ENCODE measurements around the gene GLRX5.

The GLRX5 gene

DNA sequence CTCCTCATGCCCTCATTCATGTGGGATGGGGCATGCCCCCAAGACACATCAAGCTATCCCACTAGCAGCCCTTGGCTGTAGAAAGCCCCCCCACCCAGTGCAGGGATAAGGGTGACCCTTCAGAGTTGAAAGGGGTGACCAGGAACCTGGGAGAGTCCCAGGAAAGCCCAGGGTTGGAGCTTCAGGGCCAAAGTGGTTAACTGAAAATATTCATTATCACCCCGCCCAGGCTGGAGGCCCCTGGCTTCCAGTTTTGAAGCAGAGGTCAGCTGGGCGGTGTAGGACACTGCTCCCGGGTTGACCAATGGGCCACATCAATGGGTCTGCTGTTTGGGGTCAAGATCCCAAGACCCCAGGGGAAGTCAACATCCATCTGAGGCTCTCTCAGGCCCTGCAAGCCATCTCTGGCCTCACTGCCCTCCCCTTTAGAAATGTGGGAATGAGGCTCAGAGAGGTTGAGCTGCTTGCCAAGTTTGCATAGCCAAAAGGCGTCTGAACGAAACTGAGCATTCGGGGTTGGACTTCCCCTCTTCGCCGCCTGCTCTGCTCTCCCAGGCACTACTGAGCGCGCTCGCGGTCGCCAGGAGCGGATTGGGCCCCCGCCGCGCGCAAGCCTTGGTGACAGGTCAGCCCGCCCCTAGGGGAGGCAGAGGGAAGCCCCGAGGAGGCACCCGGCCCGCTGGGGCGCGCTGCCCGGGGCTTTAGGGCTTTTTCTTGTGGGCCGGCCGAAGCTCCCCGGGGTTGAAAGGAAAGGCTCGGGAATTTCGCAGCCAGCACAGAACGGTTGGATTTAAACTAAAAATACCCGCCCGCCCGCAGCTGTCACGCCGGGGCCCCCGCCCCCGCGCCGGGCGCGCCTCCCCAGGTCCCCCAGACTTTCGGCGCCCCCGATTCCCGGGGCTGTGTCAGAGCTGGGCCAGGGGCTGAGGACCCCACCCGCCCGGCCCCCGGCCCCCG is 19.0 kb upstream of the GLRX5 start:
- Histone ChIP-seq H3K36me3 (ENCODE audit: low read depth) (peaks cover 7% of the 10 kb centered on the region; the same call in 1 of the 2 replicates), H3K4me3 (ENCODE audit: severe bottlenecking) (peak overlapping the region; percentile 52), H3K27ac (ENCODE audit: poor library complexity, severe bottlenecking) (peak overlapping the region; percentile 69), H3K9me3 (ENCODE audit: severe bottlenecking) (no peaks in the 10 kb centered on the region), H3K4me1 (ENCODE audit: insufficient read depth, poor library complexity, severe bottlenecking) (peaks cover 50% of the 10 kb centered on the region), H3K27me3 (ENCODE audit: insufficient read depth, poor library complexity, severe bottlenecking) (no peaks in the 10 kb centered on the region)
- ATAC-seq (ENCODE audit: low read depth) = peak; percentile 26
- TF ChIP-seq, protein P1, sequence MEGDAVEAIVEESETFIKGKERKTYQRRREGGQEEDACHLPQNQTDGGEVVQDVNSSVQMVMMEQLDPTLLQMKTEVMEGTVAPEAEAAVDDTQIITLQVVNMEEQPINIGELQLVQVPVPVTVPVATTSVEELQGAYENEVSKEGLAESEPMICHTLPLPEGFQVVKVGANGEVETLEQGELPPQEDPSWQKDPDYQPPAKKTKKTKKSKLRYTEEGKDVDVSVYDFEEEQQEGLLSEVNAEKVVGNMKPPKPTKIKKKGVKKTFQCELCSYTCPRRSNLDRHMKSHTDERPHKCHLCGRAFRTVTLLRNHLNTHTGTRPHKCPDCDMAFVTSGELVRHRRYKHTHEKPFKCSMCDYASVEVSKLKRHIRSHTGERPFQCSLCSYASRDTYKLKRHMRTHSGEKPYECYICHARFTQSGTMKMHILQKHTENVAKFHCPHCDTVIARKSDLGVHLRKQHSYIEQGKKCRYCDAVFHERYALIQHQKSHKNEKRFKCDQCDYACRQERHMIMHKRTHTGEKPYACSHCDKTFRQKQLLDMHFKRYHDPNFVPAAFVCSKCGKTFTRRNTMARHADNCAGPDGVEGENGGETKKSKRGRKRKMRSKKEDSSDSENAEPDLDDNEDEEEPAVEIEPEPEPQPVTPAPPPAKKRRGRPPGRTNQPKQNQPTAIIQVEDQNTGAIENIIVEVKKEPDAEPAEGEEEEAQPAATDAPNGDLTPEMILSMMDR (IDR thresholded peaks at IDR 0.05; ENCODE audit: poor library complexity, severe bottlenecking) = peak; percentile 36
- DNase-seq (ENCODE audit: low spot score) = no peak

DNA sequence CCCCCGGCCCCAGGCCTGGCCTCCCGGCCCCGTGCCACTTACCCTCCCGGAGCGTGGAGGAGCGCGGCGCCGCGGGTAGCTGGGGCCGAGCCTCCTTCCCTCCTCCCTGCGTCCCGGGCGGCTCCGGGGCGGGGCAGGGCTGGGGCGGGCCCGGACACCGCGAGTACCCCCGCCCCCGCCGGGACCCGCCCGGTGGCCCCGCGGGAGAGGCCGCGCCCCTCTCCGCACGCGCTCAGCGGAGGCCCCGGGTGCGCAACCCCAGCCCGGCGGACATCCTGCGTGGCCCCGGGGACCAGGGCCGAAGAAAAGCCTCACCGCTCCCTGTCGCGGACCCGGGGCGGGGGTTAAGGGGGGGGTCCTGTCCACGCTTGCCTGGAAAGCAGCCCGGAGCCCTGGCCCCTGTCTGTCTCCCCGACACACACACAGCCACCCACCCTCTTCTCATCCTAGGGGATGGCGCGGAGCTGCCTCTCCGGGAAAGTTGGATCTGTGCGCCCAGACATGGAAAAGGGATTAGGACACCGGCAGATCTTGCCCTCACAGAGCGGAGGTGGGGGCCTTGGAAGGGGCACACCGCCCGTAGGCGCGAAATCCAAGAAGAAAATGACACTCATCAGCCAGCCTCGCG is 18.2 kb upstream of the GLRX5 start, which contains the start of gene SYNE3:
SYNE3 (minus strand) TSS at position 97 of the 628 bp plus-strand sequence. CDS start 40,829 bp downstream, outside the sequence.
- H3K4me1 ChIP-seq (ENCODE audit: insufficient read depth, poor library complexity, severe bottlenecking) = peaks cover 50% of the 10 kb centered on the region
- H3K27ac ChIP-seq (ENCODE audit: poor library complexity, severe bottlenecking) = peak within 1 kb of the TSS; percentile 69
- ATAC-seq (ENCODE audit: low read depth) = peak; percentile 57
- H3K9me3 ChIP-seq (ENCODE audit: severe bottlenecking) = no peaks in the 10 kb centered on the region
- H3K27me3 ChIP-seq (ENCODE audit: insufficient read depth, poor library complexity, severe bottlenecking) = no peaks in the 10 kb centered on the region
- DNase-seq (ENCODE audit: low spot score) = no peak
- H3K36me3 ChIP-seq (ENCODE audit: low read depth) = peaks cover 6% of the 10 kb centered on the region; the same call in 1 of the 2 replicates
- peak within 1 kb of the TSS; percentile 52 for H3K4me3 ChIP-seq (ENCODE audit: severe bottlenecking)
- TF ChIP-seq, protein P1 (IDR thresholded peaks at IDR 0.05; ENCODE audit: poor library complexity, severe bottlenecking) = peak; percentile 2

DNA sequence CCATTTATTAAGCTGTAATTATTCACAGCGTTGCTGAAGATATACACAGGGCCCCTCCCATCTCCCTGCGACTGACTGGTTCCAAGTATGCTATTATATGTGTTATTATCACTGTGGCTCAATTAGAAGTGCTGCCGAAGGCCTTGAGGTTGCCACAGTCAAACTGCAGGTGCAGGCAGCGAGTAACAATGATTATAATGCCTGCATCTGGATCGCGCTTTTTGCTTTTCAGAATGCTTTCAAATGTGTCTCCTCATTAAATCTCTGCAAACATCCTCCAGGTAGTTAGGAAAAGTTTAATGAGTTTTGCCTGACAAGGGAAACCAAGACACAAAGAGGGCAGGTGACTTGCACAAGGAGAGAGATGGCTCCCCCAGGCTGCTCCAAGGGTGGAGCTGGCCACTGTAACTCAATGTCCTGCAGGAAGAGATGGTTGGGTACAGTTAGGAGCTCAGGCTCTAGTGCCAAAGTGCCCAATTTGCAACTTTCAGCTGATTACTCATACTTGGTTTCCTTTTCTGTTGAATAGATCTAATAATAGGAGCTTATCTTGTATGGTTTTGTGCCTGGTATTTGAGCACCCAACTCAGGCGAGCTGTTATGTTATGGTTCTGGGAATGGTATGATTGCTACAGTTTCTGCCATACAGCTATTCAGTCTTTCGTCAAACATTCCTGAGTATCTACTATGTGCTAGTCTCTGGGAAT is 16.7 kb upstream of the GLRX5 start:
- ATAC-seq (ENCODE audit: low read depth) = peak; percentile 2
- H3K4me3 ChIP-seq (ENCODE audit: severe bottlenecking) = no peak overlapping the region
- DNase-seq (ENCODE audit: low spot score) = no peak
- no peaks in the 10 kb centered on the region for H3K9me3 ChIP-seq (ENCODE audit: severe bottlenecking)
- TF ChIP-seq, protein P1 (IDR thresholded peaks at IDR 0.05; ENCODE audit: poor library complexity, severe bottlenecking) = no peak
- no peaks in the 10 kb centered on the region for H3K27me3 ChIP-seq (ENCODE audit: insufficient read depth, poor library complexity, severe bottlenecking)
- H3K4me1 ChIP-seq (ENCODE audit: insufficient read depth, poor library complexity, severe bottlenecking) = peaks cover 61% of the 10 kb centered on the region
- peak overlapping the region; percentile 69 for H3K27ac ChIP-seq (ENCODE audit: poor library complexity, severe bottlenecking)
- H3K36me3 ChIP-seq (ENCODE audit: low read depth) = no peaks in the 10 kb centered on the region

DNA sequence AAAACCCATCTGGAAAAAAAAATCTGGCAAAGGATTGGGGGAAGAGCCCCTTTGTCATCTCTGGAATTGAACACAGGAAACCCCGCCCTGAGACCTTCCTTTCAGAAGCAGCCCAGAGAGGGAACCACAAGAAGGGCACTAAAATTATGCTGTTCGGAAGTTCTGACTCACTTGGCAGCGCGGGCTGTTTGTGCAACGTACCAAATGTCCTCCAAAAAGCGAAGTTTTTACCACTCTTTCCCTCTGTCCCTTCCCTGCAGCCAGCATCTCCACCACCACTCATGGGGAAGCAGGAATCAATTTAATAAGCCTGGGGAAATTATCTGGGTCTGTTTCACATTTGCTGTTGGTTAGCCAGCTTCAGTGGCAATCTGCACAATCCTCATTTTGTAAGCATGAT is 15.2 kb upstream of the GLRX5 start:
- peaks cover 73% of the 10 kb centered on the region for H3K4me1 ChIP-seq (ENCODE audit: insufficient read depth, poor library complexity, severe bottlenecking)
- H3K27me3 ChIP-seq (ENCODE audit: insufficient read depth, poor library complexity, severe bottlenecking) = no peaks in the 10 kb centered on the region
- H3K4me3 ChIP-seq (ENCODE audit: severe bottlenecking) = no peak overlapping the region

More for the DNA sequence above, 15.2 kb upstream of the GLRX5 start:
- H3K36me3 ChIP-seq (ENCODE audit: low read depth) = no peaks in the 10 kb centered on the region
- TF ChIP-seq, protein P1 (IDR thresholded peaks at IDR 0.05; ENCODE audit: poor library complexity, severe bottlenecking) = no peak
- ATAC-seq (ENCODE audit: low read depth) (peak; percentile 49), DNase-seq (ENCODE audit: low spot score) (peak; percentile 87)
- no peaks in the 10 kb centered on the region for H3K9me3 ChIP-seq (ENCODE audit: severe bottlenecking)
- H3K27ac ChIP-seq (ENCODE audit: poor library complexity, severe bottlenecking) = peak overlapping the region; percentile 69

All from RWPE2 (cell line).